Measurements from ENCODE around the gene NUP210.
"Not testable (repeated sequence)": the region's sequence is repeated elsewhere in the genome, so short reads cannot be mapped to it uniquely, and the experiment has no call there.

NUP210 gene

GRCh38 chr3:13420045-13420830, at the start of gene NUP210:
Gene NUP210 (minus strand): TSS chr3:13420322. CDS start chr3:13420226, 96 bp downstream.
- DNase-seq = peak; percentile 18 to 19

- no peak for DNase-seq
These were observed 46.7 kb upstream of the NUP210 start for GRCh38 chr3:13466781-13467180.

- no peak for DNase-seq
These were observed 45.2 kb upstream of the NUP210 start for GRCh38 chr3:13465236-13465873.

DNA sequence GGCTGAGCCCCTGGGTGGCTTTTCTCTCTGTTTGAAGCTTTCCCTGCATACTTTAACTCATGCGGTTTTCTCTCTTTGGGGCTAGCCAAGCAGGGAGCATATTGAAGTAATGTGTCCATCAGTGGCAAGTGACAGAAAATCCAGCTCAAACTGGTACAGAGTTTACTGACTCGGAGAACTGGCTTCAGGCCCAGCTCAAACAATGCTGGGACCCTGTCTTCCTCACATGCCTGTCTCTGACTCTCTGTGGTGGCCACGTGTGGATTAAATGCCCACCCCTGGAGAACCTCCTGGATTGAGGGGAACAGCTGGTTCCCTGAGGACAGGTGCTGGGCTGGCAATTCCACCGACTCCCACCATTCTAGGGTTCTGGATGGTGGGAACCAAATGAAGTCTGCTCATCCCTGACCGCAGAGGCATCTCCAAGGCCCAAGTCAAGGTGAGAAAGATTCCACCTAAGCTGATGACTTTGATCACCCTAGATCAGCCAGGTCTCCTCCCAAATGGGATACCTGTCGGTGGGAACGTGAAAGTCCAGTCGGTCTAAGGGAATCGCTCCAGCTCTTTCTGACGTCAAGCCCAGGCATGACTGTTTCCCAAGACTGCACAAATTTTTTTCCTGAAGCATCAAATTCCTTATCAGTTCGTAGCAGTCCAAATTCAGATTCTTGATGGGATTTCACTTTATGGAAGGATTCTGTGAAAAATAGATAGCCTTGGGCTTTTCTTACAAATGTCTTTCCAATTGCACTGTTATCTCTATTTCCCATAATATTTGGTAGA, 43.7 kb upstream of the NUP210 start:
- DNase-seq = no peak

DNA sequence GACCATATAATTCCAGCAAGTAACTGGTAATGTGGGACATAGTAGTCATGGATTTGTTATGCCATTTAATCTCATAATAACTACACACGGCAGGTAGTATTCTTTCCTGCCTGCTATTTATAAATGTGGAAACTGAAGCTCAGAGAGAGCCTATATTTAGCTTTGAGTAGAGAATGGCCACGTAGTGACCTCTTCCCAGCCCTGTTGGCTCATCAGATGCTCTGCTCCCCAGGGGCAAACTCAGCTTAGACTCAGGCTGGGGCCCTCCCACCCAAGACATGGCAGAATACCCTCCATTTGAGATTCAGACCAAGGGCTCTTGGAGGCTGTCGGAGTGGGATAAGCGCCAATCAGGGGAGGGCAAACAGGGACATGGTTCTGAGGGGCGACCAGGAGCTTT, 42.7 kb upstream of the NUP210 start:
- no peak for DNase-seq

- no peak for DNase-seq
These were observed 42.1 kb upstream of the NUP210 start for GRCh38 chr3:13462125-13462629.

GRCh38 chr3:13461169-13462124, 41.3 kb upstream of the NUP210 start:
- DNase-seq = peak; percentile 6 to 20

- no peak for DNase-seq
These were observed 40.2 kb upstream of the NUP210 start for GRCh38 chr3:13460341-13460736.

DNA sequence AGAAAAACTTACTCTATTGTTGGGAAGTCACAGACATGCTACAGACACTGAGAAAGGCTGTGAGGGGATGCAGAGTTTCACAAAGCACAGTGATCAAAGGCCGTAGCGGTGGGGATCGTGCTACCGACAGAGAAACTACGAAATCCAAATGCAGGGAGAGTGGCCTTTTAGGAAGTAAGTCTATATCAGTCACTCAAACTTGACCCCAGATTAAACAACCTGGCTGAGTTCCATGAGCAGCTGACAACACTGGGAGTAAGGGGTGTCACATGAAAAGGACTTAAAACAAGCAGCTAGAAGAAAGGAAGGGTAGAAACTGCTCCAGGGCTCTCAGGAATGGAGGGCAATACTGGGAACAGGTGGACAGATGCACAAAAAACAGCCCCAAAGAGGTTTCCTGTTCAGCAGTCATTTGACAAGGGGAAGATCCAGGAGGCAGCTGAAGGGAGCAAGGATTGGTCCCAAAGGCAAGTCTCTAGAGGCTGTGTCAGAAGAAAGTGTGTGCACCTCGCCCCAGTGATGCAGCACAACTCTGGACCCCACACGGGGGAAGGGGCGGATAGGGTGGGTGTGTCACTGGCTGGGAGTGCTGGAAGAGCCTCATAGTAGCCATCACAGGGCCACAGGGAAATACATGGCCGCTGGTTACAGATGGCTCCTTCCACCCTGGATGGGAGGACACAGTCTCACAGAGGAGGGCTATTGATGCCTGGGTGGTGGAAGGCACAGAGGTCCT, 39.7 kb upstream of the NUP210 start:
- no peak for DNase-seq

DNA sequence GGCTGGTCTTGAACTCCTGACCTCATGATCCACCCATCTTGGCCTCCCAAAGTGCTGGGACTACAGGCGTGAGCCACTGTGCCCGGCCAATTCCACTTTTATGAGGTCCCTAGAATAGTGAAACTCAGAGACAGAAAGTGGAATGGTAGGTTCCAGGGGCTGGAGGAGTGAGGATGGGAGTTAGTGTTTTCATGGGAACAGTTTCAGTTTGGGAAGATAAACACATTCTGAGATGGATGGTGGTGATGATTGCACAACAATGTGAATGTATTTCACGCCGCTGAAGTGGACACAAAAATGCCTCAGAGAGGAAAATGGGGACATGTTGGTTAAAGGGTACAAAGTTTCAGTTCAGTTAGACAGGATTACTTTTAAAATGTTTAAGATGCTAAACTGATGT, 37.5 kb upstream of the NUP210 start:
- no peak for DNase-seq

GRCh38 chr3:13455644-13456043, 35.5 kb upstream of the NUP210 start:
- no peak for DNase-seq

- DNase-seq = peak; percentile 6 to 48
These were observed 32.6 kb upstream of the NUP210 start for GRCh38 chr3:13452490-13453335.

- DNase-seq = no peak
These were observed 31.2 kb upstream of the NUP210 start for GRCh38 chr3:13451301-13451673.

DNA sequence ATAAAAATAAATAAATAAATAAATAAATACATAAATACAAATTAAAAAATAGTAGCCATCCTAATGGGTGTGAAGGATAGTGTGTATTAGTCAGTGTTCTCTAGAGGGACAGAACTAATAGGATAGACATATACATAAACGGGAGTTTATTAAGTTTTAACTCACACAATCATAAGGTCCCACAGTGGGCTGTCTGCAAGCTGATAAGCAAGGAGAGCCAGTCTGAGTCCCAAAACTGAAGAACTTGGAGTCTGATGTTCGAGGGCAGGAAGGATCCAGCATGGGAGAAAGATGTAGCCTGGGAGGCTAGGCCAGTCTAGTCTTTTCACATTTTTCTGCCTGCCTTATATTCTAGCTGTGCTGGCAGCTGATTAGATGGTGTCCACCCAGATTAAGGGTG, 22.8 kb upstream of the NUP210 start:
- DNase-seq = not testable (repeated sequence)

GRCh38 chr3:13440204-13440817, 20.2 kb upstream of the NUP210 start:
- no peak for DNase-seq

DNA sequence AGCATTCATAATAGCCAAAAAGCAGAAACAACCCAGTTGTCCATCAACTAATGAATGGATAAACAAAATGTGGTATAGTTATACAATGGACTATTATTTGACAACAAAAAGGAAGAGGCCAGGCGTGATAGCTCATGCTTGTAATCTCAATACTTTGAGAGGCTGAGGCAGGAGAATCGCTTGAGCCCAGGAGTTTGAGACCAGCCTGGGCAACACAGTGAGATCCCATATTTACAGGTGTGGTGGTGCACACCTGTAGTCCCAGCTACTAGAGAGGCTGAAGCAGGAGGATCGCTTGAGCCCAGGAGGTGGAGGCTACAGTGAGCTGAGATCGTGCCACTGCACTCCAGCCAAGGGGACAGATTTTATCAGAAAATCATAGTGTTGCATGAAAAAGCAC, 16.1 kb upstream of the NUP210 start:
- DNase-seq = not testable (repeated sequence)

- no peak for DNase-seq
These were observed 13.8 kb upstream of the NUP210 start for GRCh38 chr3:13433912-13434311.

DNA sequence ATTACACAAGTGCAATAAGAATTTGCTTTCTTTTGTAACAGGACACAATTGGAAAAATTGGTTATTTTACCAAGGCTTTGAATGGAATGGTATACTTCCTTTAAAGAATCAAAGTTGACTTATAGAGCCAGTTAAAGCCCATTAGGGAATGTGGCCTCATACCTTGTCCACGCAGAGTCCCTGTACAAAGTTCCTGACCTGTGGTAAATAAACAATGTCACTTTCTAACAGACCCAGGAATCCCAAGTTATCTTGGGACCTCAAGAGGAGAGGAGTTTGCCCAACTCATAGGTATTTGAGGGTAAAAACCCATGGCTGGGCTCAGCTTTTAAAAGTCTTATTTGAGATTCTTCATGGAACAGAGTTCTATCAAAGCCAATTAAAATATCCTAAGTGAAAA, 12.0 kb upstream of the NUP210 start:
- no peak for DNase-seq

DNA sequence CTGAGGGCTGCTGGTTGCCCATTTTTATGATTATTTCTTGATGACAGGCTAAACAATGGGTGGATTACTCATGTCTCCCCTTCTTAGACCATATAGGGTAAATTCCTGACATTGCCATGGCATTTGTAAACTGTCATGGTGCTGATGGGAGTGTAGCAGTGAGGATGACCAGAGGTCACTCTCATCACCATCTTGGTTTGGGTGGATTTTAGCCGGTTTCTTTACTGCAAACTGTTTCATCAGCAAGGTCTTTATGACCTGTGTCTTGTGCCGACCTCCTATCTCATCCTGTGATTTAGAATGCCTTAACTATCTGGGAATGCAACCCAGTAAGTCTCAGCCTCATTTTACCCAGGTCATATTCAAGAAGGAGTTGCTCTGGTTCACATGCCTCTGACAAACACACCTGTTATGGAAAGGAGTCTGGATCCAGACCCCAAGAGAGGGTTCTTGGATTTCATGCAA, 10.3 kb upstream of the NUP210 start:
- DNase-seq = not testable (repeated sequence)
